ENCODE data around the gene PRKRIP1. TPM values are rescaled to one million over a fixed set of nuclear protein-coding genes. Genes with fewer than 3 reads are reported as not detected.
A peak's percentile ranks its signal among the peaks of the same experiment; 100 is the strongest.

PRKRIP1 gene
- total RNA-seq, 1 donor from 2014 or later: 37.3 TPM

GRCh38 chr7:102455596-102455995 lies 59.4 kb downstream of the PRKRIP1 start:
- H3K9ac ChIP-seq (ENCODE audit: low read length): no peak overlapping the region
- peaks cover 5% of the 10 kb centered on the region for H3K36me3 ChIP-seq (ENCODE audit: insufficient read depth, low read length)
- no peaks in the 10 kb centered on the region for H3K9me3 Mint-ChIP-seq (ENCODE audit: unreplicated experiment)
- peaks cover 4% of the 10 kb centered on the region for H3K36me3 Mint-ChIP-seq (ENCODE audit: low read depth, unreplicated experiment)
- H3K27ac Mint-ChIP-seq (ENCODE audit: unreplicated experiment): no peak overlapping the region
- peaks cover 9% of the 10 kb centered on the region for H3K4me1 Mint-ChIP-seq (ENCODE audit: low read depth, unreplicated experiment)
- H3K27me3 ChIP-seq (ENCODE audit: insufficient read depth, low read length): no peaks in the 10 kb centered on the region
- H3K4me2 ChIP-seq (ENCODE audit: low read length): no peak overlapping the region
- H3K79me2 ChIP-seq (ENCODE audit: insufficient read depth, low read length): peaks cover 2% of the 10 kb centered on the region
- H3K4me1 ChIP-seq (ENCODE audit: insufficient read depth, low read length): peaks cover 12% of the 10 kb centered on the region
- no peak overlapping the region for H2AFZ ChIP-seq (ENCODE audit: low read depth, low read length)
- no peak for FAIRE-seq
- H3K4me3 ChIP-seq (ENCODE audit: insufficient read depth, low read depth, low read length): no peak overlapping the region
- no peaks in the 10 kb centered on the region for H3K9me3 ChIP-seq (ENCODE audit: insufficient read depth, low read depth, low read length)
- no peak for DNase-seq (ENCODE audit: low read depth)
- no peaks in the 10 kb centered on the region for H3K27me3 Mint-ChIP-seq (ENCODE audit: low read depth, unreplicated experiment)
- H3K4me3 Mint-ChIP-seq (ENCODE audit: unreplicated experiment): no peak overlapping the region
- no peak overlapping the region for H3K27ac ChIP-seq (ENCODE audit: low read depth, low read length)
- TF ChIP-seq EZH2 (IDR thresholded peaks at IDR 0.05; ENCODE audit: insufficient read depth, low read length): no peak
- TF ChIP-seq, protein P1, sequence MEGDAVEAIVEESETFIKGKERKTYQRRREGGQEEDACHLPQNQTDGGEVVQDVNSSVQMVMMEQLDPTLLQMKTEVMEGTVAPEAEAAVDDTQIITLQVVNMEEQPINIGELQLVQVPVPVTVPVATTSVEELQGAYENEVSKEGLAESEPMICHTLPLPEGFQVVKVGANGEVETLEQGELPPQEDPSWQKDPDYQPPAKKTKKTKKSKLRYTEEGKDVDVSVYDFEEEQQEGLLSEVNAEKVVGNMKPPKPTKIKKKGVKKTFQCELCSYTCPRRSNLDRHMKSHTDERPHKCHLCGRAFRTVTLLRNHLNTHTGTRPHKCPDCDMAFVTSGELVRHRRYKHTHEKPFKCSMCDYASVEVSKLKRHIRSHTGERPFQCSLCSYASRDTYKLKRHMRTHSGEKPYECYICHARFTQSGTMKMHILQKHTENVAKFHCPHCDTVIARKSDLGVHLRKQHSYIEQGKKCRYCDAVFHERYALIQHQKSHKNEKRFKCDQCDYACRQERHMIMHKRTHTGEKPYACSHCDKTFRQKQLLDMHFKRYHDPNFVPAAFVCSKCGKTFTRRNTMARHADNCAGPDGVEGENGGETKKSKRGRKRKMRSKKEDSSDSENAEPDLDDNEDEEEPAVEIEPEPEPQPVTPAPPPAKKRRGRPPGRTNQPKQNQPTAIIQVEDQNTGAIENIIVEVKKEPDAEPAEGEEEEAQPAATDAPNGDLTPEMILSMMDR (IDR thresholded peaks at IDR 0.05; ENCODE audit: insufficient read depth, low read depth, low read length): no peak
- H4K20me1 ChIP-seq (ENCODE audit: insufficient read depth, low read length): peaks cover 9% of the 10 kb centered on the region

GRCh38 chr7:102456327-102456726 lies 60.2 kb downstream of the PRKRIP1 start:
- no peaks in the 10 kb centered on the region for H3K27me3 ChIP-seq (ENCODE audit: insufficient read depth, low read length)
- Mint-ChIP-seq H3K27me3 (ENCODE audit: low read depth, unreplicated experiment) (no peaks in the 10 kb centered on the region), H3K27ac (ENCODE audit: unreplicated experiment) (peak overlapping the region; percentile 58), H3K4me1 (ENCODE audit: low read depth, unreplicated experiment) (peaks cover 9% of the 10 kb centered on the region), H3K9me3 (ENCODE audit: unreplicated experiment) (no peaks in the 10 kb centered on the region), H3K4me3 (ENCODE audit: unreplicated experiment) (no peak overlapping the region), H3K36me3 (ENCODE audit: low read depth, unreplicated experiment) (peaks cover 4% of the 10 kb centered on the region)
- peaks cover 5% of the 10 kb centered on the region for H3K36me3 ChIP-seq (ENCODE audit: insufficient read depth, low read length)
- DNase-seq (ENCODE audit: low read depth) (peak; percentile 63), FAIRE-seq (no peak)
- no peak for TF ChIP-seq EZH2 (IDR thresholded peaks at IDR 0.05; ENCODE audit: insufficient read depth, low read length)
- TF ChIP-seq, protein P1 (IDR thresholded peaks at IDR 0.05; ENCODE audit: insufficient read depth, low read depth, low read length): no peak
- H3K79me2 ChIP-seq (ENCODE audit: insufficient read depth, low read length): peaks cover 2% of the 10 kb centered on the region
- no peaks in the 10 kb centered on the region for H3K9me3 ChIP-seq (ENCODE audit: insufficient read depth, low read depth, low read length)
- H4K20me1 ChIP-seq (ENCODE audit: insufficient read depth, low read length): peaks cover 13% of the 10 kb centered on the region
- H3K9ac ChIP-seq (ENCODE audit: low read length): no peak overlapping the region
- no peak overlapping the region for H2AFZ ChIP-seq (ENCODE audit: low read depth, low read length)
- no peak overlapping the region for H3K4me3 ChIP-seq (ENCODE audit: insufficient read depth, low read depth, low read length)
- H3K4me2 ChIP-seq (ENCODE audit: low read length): peak overlapping the region; percentile 35
- peaks cover 11% of the 10 kb centered on the region for H3K4me1 ChIP-seq (ENCODE audit: insufficient read depth, low read length)
- H3K27ac ChIP-seq (ENCODE audit: low read depth, low read length): no peak overlapping the region

GRCh38 chr7:102457352-102457924 lies 61.3 kb downstream of the PRKRIP1 start:
- TF ChIP-seq EZH2 (IDR thresholded peaks at IDR 0.05; ENCODE audit: insufficient read depth, low read length): no peak
- TF ChIP-seq, protein P1 (IDR thresholded peaks at IDR 0.05; ENCODE audit: insufficient read depth, low read depth, low read length): no peak
- H3K27ac ChIP-seq (ENCODE audit: low read depth, low read length): no peak overlapping the region

More at GRCh38 chr7:102457352-102457924, 61.3 kb downstream of the PRKRIP1 start:
- no peak overlapping the region for H3K4me3 ChIP-seq (ENCODE audit: insufficient read depth, low read depth, low read length)
- Mint-ChIP-seq H3K4me3 (ENCODE audit: unreplicated experiment) (no peak overlapping the region), H3K36me3 (ENCODE audit: low read depth, unreplicated experiment) (peaks cover 4% of the 10 kb centered on the region), H3K9me3 (ENCODE audit: unreplicated experiment) (no peaks in the 10 kb centered on the region), H3K27ac (ENCODE audit: unreplicated experiment) (no peak overlapping the region), H3K27me3 (ENCODE audit: low read depth, unreplicated experiment) (no peaks in the 10 kb centered on the region), H3K4me1 (ENCODE audit: low read depth, unreplicated experiment) (peaks cover 9% of the 10 kb centered on the region)
- no peak overlapping the region for H2AFZ ChIP-seq (ENCODE audit: low read depth, low read length)
- FAIRE-seq (no peak), DNase-seq (ENCODE audit: low read depth) (no peak)
- H3K4me2 ChIP-seq (ENCODE audit: low read length): no peak overlapping the region
- H3K36me3 ChIP-seq (ENCODE audit: insufficient read depth, low read length): peaks cover 5% of the 10 kb centered on the region
- peaks cover 18% of the 10 kb centered on the region for H4K20me1 ChIP-seq (ENCODE audit: insufficient read depth, low read length)
- no peaks in the 10 kb centered on the region for H3K27me3 ChIP-seq (ENCODE audit: insufficient read depth, low read length)
- H3K4me1 ChIP-seq (ENCODE audit: insufficient read depth, low read length): peaks cover 6% of the 10 kb centered on the region
- peak overlapping the region; percentile 1 for H3K9ac ChIP-seq (ENCODE audit: low read length)
- H3K9me3 ChIP-seq (ENCODE audit: insufficient read depth, low read depth, low read length): no peaks in the 10 kb centered on the region
- H3K79me2 ChIP-seq (ENCODE audit: insufficient read depth, low read length): peaks cover 12% of the 10 kb centered on the region

Measured in astrocyte (in vitro differentiated cells and primary cell).